ENCODE data around the gene HDAC5.
A peak's percentile ranks its signal among the peaks of the same experiment; 100 is the strongest.
"Not testable (repeated sequence)": the region's sequence is repeated elsewhere in the genome, so short reads cannot be mapped to it uniquely, and the experiment has no call there.

Gene HDAC5

GRCh38 chr17:44123356-44124117 lies at the start of gene HDAC5:
TSS of gene HDAC5 (minus strand) at chr17:44123641. CDS start at chr17:44117515, 6,126 bp downstream.
- peak; percentile 91 for DNase-seq

GRCh38 chr17:44171931-44172455 lies 48.6 kb upstream of the HDAC5 start:
- no peak for DNase-seq

GRCh38 chr17:44170499-44171201 lies 47.2 kb upstream of the HDAC5 start, which contains the start of gene ASB16:
TSS of gene ASB16 (plus strand) at chr17:44170704. CDS start at chr17:44170790, 86 bp downstream.
- peak; percentile 8 for DNase-seq

GRCh38 chr17:44170135-44170498 lies 46.7 kb upstream of the HDAC5 start:
- no peak for DNase-seq

- no peak for DNase-seq
Measured at GRCh38 chr17:44167181-44167861, 43.9 kb upstream of the HDAC5 start.

GRCh38 chr17:44164476-44164875 lies 41.0 kb upstream of the HDAC5 start:
- DNase-seq: no peak

GRCh38 chr17:44159519-44160210 lies 36.2 kb upstream of the HDAC5 start:
- no peak for DNase-seq

- DNase-seq: peak; percentile 95
Measured at GRCh38 chr17:44155488-44155887, 32.0 kb upstream of the HDAC5 start.

GRCh38 chr17:44152875-44153274 lies 29.4 kb upstream of the HDAC5 start:
- peak; percentile 13 for DNase-seq

GRCh38 chr17:44149750-44150329 lies 26.4 kb upstream of the HDAC5 start:
- no peak for DNase-seq

- DNase-seq: not testable (repeated sequence)
Measured at GRCh38 chr17:44149066-44149465, 25.6 kb upstream of the HDAC5 start.

- no peak for DNase-seq
Measured at GRCh38 chr17:44147812-44148211, 24.4 kb upstream of the HDAC5 start.

GRCh38 chr17:44146375-44147346 lies 23.2 kb upstream of the HDAC5 start:
- DNase-seq: no peak

- no peak for DNase-seq
Measured at GRCh38 chr17:44144966-44145739, 21.7 kb upstream of the HDAC5 start.

- DNase-seq: not testable (repeated sequence)
Measured at GRCh38 chr17:44143921-44144320, 20.5 kb upstream of the HDAC5 start.

- DNase-seq: peak; percentile 80
Measured at GRCh38 chr17:44137891-44138709, 14.7 kb upstream of the HDAC5 start.

GRCh38 chr17:44134752-44135568 lies 11.5 kb upstream of the HDAC5 start:
- no peak for DNase-seq

GRCh38 chr17:44133918-44134476 lies 10.6 kb upstream of the HDAC5 start:
- DNase-seq: no peak

All from NCI-H2171 treated with DMSO at 0.1 percent for 48 hours (cell line).